Peyer's patch (tissue), 4 donors: ENCODE data around the gene FAM98B.

ENCODE experiments used
- POLR2A ChIP-seq, 2 donors: fragments of 450-650 bp; IDR thresholded peaks; one replicate each; pipeline ENCODE4 v1.5.1; 2017; ENCODE audit warnings: antibody characterized with exemption in 2 of 2, mild to moderate bottlenecking in 2 of 2, moderate library complexity in 2 of 2
- TF ChIP-seq, protein P1 (sequence below), 6 experiments: fragments of 450-650 bp in 4 of 6; fragments of 200-600 bp in 2 of 6; sonication (generic) in 1 of 6; IDR thresholded peaks; one replicate each; pipeline ENCODE4 v1.5.1; 2017 to 2019; ENCODE audit warnings: antibody characterized with exemption in 6 of 6, mild to moderate bottlenecking in 3 of 6, moderate library complexity in 1 of 6

DNA sequence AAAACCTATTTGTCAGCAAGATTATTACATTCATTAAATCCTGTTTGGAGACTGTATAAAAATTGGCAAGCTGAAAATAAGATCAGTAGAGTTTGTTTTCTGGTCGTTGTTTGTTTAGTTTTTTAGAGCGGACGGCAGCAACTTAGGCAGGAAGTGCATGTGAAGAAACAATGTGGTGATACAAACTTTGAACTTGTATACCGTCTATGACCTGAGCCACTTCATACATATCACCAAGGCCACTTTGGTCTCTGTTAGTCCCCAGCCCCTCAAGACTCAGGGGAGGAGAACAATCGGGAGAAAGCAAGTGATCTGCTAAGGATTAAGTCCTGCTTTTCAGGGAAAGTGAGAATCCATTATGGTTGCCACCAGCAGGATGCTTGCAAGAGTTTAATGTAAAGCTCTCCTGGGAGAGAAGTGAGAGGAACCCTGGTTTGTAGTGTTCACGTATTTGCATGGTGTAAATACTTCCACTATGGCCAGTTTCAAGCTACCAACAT lies 79.5 kb downstream of the FAM98B start:
- TF ChIP-seq, protein P1, sequence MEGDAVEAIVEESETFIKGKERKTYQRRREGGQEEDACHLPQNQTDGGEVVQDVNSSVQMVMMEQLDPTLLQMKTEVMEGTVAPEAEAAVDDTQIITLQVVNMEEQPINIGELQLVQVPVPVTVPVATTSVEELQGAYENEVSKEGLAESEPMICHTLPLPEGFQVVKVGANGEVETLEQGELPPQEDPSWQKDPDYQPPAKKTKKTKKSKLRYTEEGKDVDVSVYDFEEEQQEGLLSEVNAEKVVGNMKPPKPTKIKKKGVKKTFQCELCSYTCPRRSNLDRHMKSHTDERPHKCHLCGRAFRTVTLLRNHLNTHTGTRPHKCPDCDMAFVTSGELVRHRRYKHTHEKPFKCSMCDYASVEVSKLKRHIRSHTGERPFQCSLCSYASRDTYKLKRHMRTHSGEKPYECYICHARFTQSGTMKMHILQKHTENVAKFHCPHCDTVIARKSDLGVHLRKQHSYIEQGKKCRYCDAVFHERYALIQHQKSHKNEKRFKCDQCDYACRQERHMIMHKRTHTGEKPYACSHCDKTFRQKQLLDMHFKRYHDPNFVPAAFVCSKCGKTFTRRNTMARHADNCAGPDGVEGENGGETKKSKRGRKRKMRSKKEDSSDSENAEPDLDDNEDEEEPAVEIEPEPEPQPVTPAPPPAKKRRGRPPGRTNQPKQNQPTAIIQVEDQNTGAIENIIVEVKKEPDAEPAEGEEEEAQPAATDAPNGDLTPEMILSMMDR (IDR thresholded peaks at IDR 0.05) = no peak
- no peak for TF ChIP-seq POLR2A (IDR thresholded peaks at IDR 0.05)
